GM12878 (cell line): ENCODE measurements around the gene NISCH.

Experiments used
- BHLHE40 ChIP-seq, 2 experiments: fragments of 450-650 bp in 1 of 2; IDR thresholded peaks; 2 replicates each; pipeline ENCODE4 v1.6.1; 2011 to 2017; ENCODE audit warnings: low read depth in 2 of 2, borderline replicate concordance in 1 of 2, improper control_type of control experiment in 1 of 2, low read length in 1 of 2, mild to moderate bottlenecking in 1 of 2
- CREB1 ChIP-seq: IDR thresholded peaks from 2 replicates; pipeline ENCODE4 v1.6.1; 2012; ENCODE audit warnings: low read depth, mild to moderate bottlenecking, inconsistent platforms
- DPF2 ChIP-seq: fragments of 450-650 bp; IDR thresholded peaks from 2 replicates; pipeline ENCODE4 v1.6.1; 2017; ENCODE audit warnings: mild to moderate bottlenecking
- EP300 ChIP-seq, 2 experiments: fragments of 150-350 bp in 1 of 2; IDR thresholded peaks; 2 replicates each; pipeline ENCODE4 v1.6.1; 2011 to 2012; ENCODE audit warnings: low read depth in 2 of 2, low read length in 2 of 2, borderline replicate concordance in 1 of 2, improper control_type of control experiment in 1 of 2, inconsistent platforms in 1 of 2; ENCODE audit not compliant: control insufficient read depth in 1 of 2
- EZH2 ChIP-seq: IDR thresholded peaks from 2 replicates; pipeline ENCODE4 v1.6.1; 2012; ENCODE audit warnings: low read depth, mild to moderate bottlenecking, control low read depth, inconsistent platforms, low read length, borderline replicate concordance; ENCODE audit not compliant: control insufficient read depth
- KDM1A ChIP-seq: fragments of 200-600 bp; sonication (generic); IDR thresholded peaks from 2 replicates; pipeline ENCODE4 v1.6.1; 2016; ENCODE audit warnings: borderline replicate concordance
- MEF2B ChIP-seq: fragments of 450-650 bp; IDR thresholded peaks from 2 replicates; pipeline ENCODE4 v1.6.1; 2018; ENCODE audit warnings: mild to moderate bottlenecking, moderate library complexity; ENCODE audit not compliant: partially characterized antibody, poor library complexity, severe bottlenecking
- MYC ChIP-seq: IDR thresholded peaks from 2 replicates; pipeline ENCODE4 v1.6.1; 2011; ENCODE audit warnings: mild to moderate bottlenecking, low read length, moderate library complexity, inconsistent platforms; ENCODE audit not compliant: insufficient read depth, insufficient replicate concordance, insufficient read length, severe bottlenecking
- TF ChIP-seq, protein P1 (sequence below): IDR thresholded peaks from 2 replicates; pipeline ENCODE4 v1.6.1; 2012; ENCODE audit warnings: low read depth, low read length, improper control_type of control experiment
- TF ChIP-seq, protein P2 (sequence below), 3 experiments: IDR thresholded peaks in 2 of 3; conservative IDR thresholded peaks in 1 of 3; 2 replicates each; pipeline ENCODE4 v1.5.1; 2011; ENCODE audit warnings: low read depth in 3 of 3, low read length in 3 of 3, mild to moderate bottlenecking in 3 of 3, control low read depth in 2 of 3, moderate library complexity in 2 of 3, inconsistent platforms in 1 of 3, mixed read lengths in 1 of 3; ENCODE audit not compliant: control insufficient read depth in 2 of 3, insufficient read depth in 1 of 3; ENCODE audit errors: extremely low read depth in 1 of 3
- TF ChIP-seq, protein P3 (sequence below): fragments of 450-650 bp; IDR thresholded peaks from 2 replicates; pipeline ENCODE4 v1.6.1; 2017; ENCODE audit warnings: mild to moderate bottlenecking
- TF ChIP-seq, protein P4 (sequence below): fragments of 450-650 bp; IDR thresholded peaks from 2 replicates; pipeline ENCODE4 v1.6.1; 2017; ENCODE audit warnings: antibody characterized with exemption, mild to moderate bottlenecking, moderate library complexity
- TF ChIP-seq, protein P5 (sequence below): IDR thresholded peaks from 2 replicates; pipeline ENCODE4 v1.6.1; 2011; ENCODE audit warnings: mild to moderate bottlenecking, low read depth, low read length, moderate library complexity; ENCODE audit not compliant: insufficient replicate concordance

DNA sequence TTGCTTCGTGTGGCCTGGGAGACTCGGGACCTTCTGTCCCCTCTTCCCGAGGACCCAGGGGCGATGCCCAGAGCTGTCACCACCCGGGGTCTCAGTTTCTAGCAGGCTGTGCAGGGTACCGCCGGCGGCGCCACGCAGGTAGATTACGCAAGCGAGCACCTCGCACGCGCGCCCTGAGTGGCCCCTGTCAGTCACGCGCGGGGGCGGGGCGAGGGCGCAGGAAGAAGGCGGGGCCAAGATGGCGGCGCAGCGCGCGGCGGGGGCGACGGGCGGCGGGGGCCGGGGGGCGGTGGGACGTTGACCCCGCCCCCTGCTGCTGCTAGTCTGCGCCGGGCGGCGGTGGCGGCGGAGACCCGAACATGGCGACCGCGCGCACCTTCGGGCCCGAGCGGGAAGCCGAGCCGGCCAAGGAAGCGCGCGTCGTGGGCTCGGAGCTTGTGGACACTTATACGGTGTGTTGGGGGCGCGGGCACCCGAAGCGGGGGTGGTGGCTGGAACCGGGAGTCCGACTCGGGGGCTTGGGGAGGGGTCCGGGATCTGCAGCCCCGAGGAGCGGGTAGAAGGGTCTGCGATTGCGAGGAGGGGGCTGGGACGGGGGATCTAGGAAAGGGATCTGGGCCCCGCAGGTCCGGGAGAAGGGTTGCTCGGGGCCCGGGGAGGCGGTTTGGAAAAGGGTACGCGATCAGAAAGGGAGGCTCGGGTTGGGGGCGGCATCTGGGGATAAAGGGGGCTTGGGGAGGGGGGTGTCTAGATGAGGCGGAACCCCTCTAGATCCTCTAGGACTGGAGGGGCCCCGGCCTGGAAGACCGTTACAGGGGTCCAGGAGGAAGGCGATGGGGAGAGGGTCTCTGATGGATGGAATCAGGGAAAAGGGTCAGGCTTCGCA, at the start of gene NISCH:
- no peak for TF ChIP-seq EZH2
- TF ChIP-seq KDM1A, result no peak
- no peak for TF ChIP-seq CREB1
- TF ChIP-seq, protein P1, sequence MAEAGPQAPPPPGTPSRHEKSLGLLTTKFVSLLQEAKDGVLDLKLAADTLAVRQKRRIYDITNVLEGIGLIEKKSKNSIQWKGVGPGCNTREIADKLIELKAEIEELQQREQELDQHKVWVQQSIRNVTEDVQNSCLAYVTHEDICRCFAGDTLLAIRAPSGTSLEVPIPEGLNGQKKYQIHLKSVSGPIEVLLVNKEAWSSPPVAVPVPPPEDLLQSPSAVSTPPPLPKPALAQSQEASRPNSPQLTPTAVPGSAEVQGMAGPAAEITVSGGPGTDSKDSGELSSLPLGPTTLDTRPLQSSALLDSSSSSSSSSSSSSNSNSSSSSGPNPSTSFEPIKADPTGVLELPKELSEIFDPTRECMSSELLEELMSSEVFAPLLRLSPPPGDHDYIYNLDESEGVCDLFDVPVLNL, result no peak
- TF ChIP-seq, protein P2, sequence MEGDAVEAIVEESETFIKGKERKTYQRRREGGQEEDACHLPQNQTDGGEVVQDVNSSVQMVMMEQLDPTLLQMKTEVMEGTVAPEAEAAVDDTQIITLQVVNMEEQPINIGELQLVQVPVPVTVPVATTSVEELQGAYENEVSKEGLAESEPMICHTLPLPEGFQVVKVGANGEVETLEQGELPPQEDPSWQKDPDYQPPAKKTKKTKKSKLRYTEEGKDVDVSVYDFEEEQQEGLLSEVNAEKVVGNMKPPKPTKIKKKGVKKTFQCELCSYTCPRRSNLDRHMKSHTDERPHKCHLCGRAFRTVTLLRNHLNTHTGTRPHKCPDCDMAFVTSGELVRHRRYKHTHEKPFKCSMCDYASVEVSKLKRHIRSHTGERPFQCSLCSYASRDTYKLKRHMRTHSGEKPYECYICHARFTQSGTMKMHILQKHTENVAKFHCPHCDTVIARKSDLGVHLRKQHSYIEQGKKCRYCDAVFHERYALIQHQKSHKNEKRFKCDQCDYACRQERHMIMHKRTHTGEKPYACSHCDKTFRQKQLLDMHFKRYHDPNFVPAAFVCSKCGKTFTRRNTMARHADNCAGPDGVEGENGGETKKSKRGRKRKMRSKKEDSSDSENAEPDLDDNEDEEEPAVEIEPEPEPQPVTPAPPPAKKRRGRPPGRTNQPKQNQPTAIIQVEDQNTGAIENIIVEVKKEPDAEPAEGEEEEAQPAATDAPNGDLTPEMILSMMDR (IDR thresholded peaks at IDR 0.05 in 2 of 3, conservative IDR thresholded peaks at IDR 0.05 in 1 of 3; ENCODE audit: control insufficient read depth in 2 of 3, extremely low read depth in 1 of 3, insufficient read depth in 1 of 3, low read depth in 3 of 3, low read length in 3 of 3), result no peak
- peak; percentile 84 for TF ChIP-seq DPF2
- TF ChIP-seq, protein P3, sequence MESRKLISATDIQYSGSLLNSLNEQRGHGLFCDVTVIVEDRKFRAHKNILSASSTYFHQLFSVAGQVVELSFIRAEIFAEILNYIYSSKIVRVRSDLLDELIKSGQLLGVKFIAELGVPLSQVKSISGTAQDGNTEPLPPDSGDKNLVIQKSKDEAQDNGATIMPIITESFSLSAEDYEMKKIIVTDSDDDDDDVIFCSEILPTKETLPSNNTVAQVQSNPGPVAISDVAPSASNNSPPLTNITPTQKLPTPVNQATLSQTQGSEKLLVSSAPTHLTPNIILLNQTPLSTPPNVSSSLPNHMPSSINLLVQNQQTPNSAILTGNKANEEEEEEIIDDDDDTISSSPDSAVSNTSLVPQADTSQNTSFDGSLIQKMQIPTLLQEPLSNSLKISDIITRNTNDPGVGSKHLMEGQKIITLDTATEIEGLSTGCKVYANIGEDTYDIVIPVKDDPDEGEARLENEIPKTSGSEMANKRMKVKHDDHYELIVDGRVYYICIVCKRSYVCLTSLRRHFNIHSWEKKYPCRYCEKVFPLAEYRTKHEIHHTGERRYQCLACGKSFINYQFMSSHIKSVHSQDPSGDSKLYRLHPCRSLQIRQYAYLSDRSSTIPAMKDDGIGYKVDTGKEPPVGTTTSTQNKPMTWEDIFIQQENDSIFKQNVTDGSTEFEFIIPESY, result no peak
- TF ChIP-seq, protein P4, sequence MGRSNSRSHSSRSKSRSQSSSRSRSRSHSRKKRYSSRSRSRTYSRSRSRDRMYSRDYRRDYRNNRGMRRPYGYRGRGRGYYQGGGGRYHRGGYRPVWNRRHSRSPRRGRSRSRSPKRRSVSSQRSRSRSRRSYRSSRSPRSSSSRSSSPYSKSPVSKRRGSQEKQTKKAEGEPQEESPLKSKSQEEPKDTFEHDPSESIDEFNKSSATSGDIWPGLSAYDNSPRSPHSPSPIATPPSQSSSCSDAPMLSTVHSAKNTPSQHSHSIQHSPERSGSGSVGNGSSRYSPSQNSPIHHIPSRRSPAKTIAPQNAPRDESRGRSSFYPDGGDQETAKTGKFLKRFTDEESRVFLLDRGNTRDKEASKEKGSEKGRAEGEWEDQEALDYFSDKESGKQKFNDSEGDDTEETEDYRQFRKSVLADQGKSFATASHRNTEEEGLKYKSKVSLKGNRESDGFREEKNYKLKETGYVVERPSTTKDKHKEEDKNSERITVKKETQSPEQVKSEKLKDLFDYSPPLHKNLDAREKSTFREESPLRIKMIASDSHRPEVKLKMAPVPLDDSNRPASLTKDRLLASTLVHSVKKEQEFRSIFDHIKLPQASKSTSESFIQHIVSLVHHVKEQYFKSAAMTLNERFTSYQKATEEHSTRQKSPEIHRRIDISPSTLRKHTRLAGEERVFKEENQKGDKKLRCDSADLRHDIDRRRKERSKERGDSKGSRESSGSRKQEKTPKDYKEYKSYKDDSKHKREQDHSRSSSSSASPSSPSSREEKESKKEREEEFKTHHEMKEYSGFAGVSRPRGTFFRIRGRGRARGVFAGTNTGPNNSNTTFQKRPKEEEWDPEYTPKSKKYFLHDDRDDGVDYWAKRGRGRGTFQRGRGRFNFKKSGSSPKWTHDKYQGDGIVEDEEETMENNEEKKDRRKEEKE, result no peak
- TF ChIP-seq, protein P5, sequence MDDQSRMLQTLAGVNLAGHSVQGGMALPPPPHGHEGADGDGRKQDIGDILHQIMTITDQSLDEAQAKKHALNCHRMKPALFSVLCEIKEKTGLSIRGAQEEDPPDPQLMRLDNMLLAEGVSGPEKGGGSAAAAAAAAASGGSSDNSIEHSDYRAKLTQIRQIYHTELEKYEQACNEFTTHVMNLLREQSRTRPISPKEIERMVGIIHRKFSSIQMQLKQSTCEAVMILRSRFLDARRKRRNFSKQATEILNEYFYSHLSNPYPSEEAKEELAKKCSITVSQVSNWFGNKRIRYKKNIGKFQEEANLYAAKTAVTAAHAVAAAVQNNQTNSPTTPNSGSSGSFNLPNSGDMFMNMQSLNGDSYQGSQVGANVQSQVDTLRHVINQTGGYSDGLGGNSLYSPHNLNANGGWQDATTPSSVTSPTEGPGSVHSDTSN, result peak; percentile 94
- no peak for TF ChIP-seq MYC
- TF ChIP-seq BHLHE40 (IDR thresholded peaks at IDR 0.05; ENCODE audit: borderline replicate concordance in 1 of 2, low read depth in 2 of 2, low read length in 1 of 2), result peak; percentile 87 to 96
- TF ChIP-seq EP300 (IDR thresholded peaks at IDR 0.05; ENCODE audit: borderline replicate concordance in 1 of 2, control insufficient read depth in 1 of 2, low read depth in 2 of 2, low read length in 2 of 2), result no peak
- peak; percentile 8 for TF ChIP-seq MEF2B
